Mucosa of stomach (tissue), 1 donor: Measurements from ENCODE around the gene TMEM170B.

Source experiments
- H3K27me3 ChIP-seq: one replicate; pipeline ENCODE4 v1.7.0; 2013; ENCODE audit warnings: mild to moderate bottlenecking, low read length; ENCODE audit not compliant: control insufficient read depth, insufficient read depth
- H3K36me3 ChIP-seq: one replicate; pipeline ENCODE4 v1.7.0; 2013; ENCODE audit warnings: low read length; ENCODE audit not compliant: control insufficient read depth, insufficient read depth
- H3K4me1 ChIP-seq: one replicate; pipeline ENCODE4 v1.7.0; 2013; ENCODE audit warnings: mild to moderate bottlenecking, low read length; ENCODE audit not compliant: control insufficient read depth, insufficient read depth
- H3K4me3 ChIP-seq: one replicate; pipeline ENCODE4 v1.7.0; 2013; ENCODE audit warnings: low read length
- H3K9ac ChIP-seq: one replicate; pipeline ENCODE4 v1.7.0; 2013; ENCODE audit warnings: mild to moderate bottlenecking, low read length, moderate library complexity
- H3K9me3 ChIP-seq: one replicate; pipeline ENCODE4 v1.7.0; 2013; ENCODE audit warnings: mild to moderate bottlenecking, low read length, moderate library complexity; ENCODE audit not compliant: control insufficient read depth
- donor health status: Pancreatic carcinoma.

Gene TMEM170B

GRCh38 chr6:11566609-11567008 lies 29.1 kb downstream of the TMEM170B start:
- H3K4me3 ChIP-seq, result no peak overlapping the region
- no peaks in the 10 kb centered on the region for H3K27me3 ChIP-seq
- no peaks in the 10 kb centered on the region for H3K4me1 ChIP-seq
- no peaks in the 10 kb centered on the region for H3K9me3 ChIP-seq
- H3K9ac ChIP-seq, result no peak overlapping the region
- no peaks in the 10 kb centered on the region for H3K36me3 ChIP-seq

DNA sequence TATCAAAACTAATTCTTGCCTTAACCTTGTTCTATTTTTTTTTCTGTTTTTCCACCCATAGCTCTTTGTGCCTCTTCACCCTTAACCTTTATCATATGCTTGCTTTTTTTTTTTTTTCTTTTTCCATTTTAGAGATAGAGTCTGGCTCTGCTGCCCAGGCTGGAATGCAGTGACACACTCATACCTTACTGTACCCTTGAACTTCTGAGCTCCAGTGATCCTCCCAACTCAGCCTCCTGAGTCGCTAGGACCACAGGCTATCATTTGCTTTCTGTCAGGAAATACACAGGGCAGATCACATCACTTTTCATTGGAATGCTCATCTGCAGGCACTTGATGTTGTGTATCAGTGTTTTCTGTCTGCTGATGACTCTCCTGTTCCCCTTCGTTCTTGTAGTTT lies 33.5 kb downstream of the TMEM170B start:
- Histone ChIP-seq H3K4me1 (no peaks in the 10 kb centered on the region), H3K4me3 (no peak overlapping the region), H3K36me3 (no peaks in the 10 kb centered on the region), H3K27me3 (no peaks in the 10 kb centered on the region), H3K9me3 (no peaks in the 10 kb centered on the region), H3K9ac (no peak overlapping the region)

GRCh38 chr6:11575408-11576033 lies 38.0 kb downstream of the TMEM170B start:
- no peaks in the 10 kb centered on the region for H3K27me3 ChIP-seq
- H3K9ac ChIP-seq, result no peak overlapping the region
- H3K4me3 ChIP-seq, result no peak overlapping the region
- H3K4me1 ChIP-seq, result no peaks in the 10 kb centered on the region
- H3K9me3 ChIP-seq, result no peaks in the 10 kb centered on the region
- H3K36me3 ChIP-seq, result no peaks in the 10 kb centered on the region

DNA sequence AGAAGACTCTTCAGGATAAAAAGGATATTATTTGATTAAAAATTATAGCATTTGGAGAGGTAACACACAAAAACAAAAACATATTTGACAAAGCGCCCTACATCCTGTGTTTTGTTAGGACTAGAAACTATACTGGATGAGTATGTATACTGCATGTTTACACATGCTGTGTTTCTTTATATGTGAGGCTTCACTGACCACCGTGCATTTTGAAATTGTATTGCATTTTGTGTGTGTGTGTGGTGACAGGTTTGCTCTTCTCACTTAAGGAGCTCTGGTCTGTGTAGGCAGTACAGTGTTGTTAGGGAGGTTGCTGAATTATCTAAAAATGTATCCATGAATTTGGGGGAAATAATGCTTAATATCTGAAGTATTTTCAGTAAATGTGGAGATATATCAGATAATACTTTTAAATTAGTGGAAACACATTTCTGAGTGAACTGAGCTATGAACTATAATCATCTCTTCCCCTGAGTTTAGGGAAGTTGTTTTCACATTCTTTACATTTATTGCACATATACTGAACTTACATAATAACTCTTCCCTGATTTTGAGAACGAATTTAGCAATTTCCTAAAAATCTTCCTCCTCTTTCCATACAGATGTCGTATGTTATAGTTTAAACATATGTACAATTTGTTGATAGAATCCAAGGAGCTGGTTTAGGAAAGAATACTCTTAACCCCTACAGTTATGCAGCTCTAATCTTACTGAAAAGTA lies 43.3 kb downstream of the TMEM170B start:
- H3K4me3 ChIP-seq, result no peak overlapping the region
- no peaks in the 10 kb centered on the region for H3K4me1 ChIP-seq
- no peak overlapping the region for H3K9ac ChIP-seq
- no peaks in the 10 kb centered on the region for H3K36me3 ChIP-seq
- no peaks in the 10 kb centered on the region for H3K27me3 ChIP-seq
- H3K9me3 ChIP-seq, result no peaks in the 10 kb centered on the region

- no peaks in the 10 kb centered on the region for H3K36me3 ChIP-seq
- no peaks in the 10 kb centered on the region for H3K4me1 ChIP-seq
- H3K4me3 ChIP-seq, result no peak overlapping the region
- no peak overlapping the region for H3K9ac ChIP-seq
- H3K9me3 ChIP-seq, result no peaks in the 10 kb centered on the region
- H3K27me3 ChIP-seq, result no peaks in the 10 kb centered on the region
Measured at GRCh38 chr6:11584244-11584643, 46.7 kb downstream of the TMEM170B start.

GRCh38 chr6:11585426-11586016 lies 48.0 kb downstream of the TMEM170B start:
- Histone ChIP-seq H3K9me3 (no peaks in the 10 kb centered on the region), H3K9ac (no peak overlapping the region), H3K36me3 (no peaks in the 10 kb centered on the region), H3K4me3 (no peak overlapping the region), H3K4me1 (no peaks in the 10 kb centered on the region), H3K27me3 (no peaks in the 10 kb centered on the region)

DNA sequence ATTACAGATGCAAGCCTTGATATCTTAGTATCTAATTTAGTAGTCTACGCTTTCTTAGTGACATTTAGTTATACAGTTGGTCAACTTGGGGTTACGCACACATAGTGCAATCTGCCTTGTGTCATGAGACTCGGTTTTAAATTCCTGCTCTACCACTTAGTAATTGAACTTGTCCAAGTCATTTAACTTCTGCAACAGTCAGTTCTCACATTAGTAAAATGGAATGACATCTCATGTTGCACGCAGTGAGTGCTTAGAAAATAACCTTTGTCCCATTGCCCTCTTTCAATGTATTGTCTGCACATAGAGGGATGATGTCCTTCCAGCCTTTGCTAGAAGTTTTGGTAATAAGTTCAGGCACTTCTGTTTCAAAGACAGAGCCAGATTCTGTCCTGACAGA lies 48.6 kb downstream of the TMEM170B start:
- Histone ChIP-seq H3K9ac (no peak overlapping the region), H3K36me3 (no peaks in the 10 kb centered on the region), H3K9me3 (no peaks in the 10 kb centered on the region), H3K27me3 (no peaks in the 10 kb centered on the region), H3K4me3 (no peak overlapping the region), H3K4me1 (no peaks in the 10 kb centered on the region)

- H3K4me3 ChIP-seq, result no peak overlapping the region
- no peaks in the 10 kb centered on the region for H3K27me3 ChIP-seq
- H3K4me1 ChIP-seq, result no peaks in the 10 kb centered on the region
- no peaks in the 10 kb centered on the region for H3K36me3 ChIP-seq
- H3K9me3 ChIP-seq, result no peaks in the 10 kb centered on the region
- no peak overlapping the region for H3K9ac ChIP-seq
Measured at GRCh38 chr6:11586536-11586935, 49.0 kb downstream of the TMEM170B start.

- no peaks in the 10 kb centered on the region for H3K9me3 ChIP-seq
Measured at GRCh38 chr6:11589261-11589660, 51.7 kb downstream of the TMEM170B start.

DNA sequence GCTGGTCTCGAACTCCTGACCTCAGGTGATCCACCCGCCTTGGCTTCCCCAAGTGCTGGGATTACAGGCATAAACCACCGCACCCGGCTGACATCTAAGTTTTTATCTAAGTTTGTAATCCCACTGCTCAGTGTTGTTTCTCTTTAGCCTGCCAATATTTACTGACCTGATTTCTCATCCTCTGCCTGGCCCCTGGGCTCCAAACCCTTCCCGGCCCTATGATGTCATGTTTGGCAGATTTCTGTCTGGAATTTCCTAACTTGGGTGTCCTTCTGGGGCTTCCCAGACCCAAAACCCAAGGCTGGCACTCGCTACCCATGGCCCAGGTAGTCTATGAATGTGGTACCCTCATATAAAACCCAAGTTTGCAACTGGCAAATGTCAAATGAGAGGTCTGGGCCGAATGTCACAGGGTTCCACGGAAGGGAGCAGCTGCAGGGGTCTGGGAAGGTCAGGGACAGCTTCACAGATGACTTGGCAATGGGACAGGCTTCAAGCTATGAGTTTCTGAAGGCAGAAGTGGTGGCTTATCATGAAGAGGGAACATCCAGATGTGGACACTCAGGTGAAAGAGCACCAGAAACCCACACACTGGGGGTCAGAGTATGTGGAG lies 54.9 kb downstream of the TMEM170B start:
- Histone ChIP-seq H3K9me3 (no peaks in the 10 kb centered on the region), H3K27me3 (no peaks in the 10 kb centered on the region), H3K9ac (no peak overlapping the region), H3K36me3 (no peaks in the 10 kb centered on the region), H3K4me1 (no peaks in the 10 kb centered on the region), H3K4me3 (no peak overlapping the region)

More at GRCh38 chr6:11589261-11589660, 51.7 kb downstream of the TMEM170B start:
- Histone ChIP-seq H3K27me3 (no peaks in the 10 kb centered on the region), H3K9ac (no peak overlapping the region), H3K4me3 (no peak overlapping the region), H3K4me1 (no peaks in the 10 kb centered on the region), H3K36me3 (no peaks in the 10 kb centered on the region)

DNA sequence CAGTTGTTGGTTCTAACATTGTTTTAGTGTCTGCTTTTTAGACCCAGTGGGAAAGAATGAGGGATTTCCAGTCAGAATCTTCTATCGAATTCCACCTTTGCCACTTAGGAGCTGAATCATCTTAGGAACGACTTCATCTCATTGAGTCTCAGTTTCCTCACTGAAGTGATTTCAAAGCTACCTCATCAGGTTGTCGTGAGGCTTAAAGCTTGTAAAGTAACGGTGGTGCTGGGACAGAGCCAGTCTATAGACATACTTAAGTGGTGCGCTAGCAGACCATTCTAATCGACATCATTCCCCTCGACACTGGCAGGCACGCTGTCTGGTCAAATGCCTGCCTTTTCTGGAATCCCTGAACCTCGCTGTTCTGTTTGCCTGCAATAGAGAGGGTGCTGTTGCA lies 55.5 kb downstream of the TMEM170B start:
- H3K4me1 ChIP-seq, result no peaks in the 10 kb centered on the region
- no peak overlapping the region for H3K9ac ChIP-seq
- no peaks in the 10 kb centered on the region for H3K9me3 ChIP-seq
- H3K36me3 ChIP-seq, result no peaks in the 10 kb centered on the region
- H3K27me3 ChIP-seq, result no peaks in the 10 kb centered on the region
- no peak overlapping the region for H3K4me3 ChIP-seq

DNA sequence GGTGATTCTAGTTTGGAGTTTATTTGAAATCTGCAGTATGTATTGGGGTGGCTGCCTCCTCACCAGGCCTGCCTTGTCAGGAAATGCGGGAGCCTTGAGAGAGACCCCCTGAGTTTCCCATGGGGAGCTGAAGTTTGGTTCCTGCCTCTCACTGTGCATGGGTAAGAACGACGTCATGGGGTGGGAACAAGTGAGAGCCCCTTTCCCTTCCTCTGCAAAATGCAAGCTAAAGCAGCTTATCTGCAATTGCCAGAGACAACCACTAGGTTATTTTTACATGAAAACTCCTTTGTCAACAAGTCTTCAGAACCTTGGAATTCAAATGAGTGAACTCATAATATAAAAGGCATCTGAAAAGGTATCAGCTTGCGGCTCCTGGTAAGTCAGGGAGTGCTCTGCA lies 58.4 kb downstream of the TMEM170B start:
- Histone ChIP-seq H3K4me1 (no peaks in the 10 kb centered on the region), H3K36me3 (no peaks in the 10 kb centered on the region), H3K9ac (no peak overlapping the region), H3K27me3 (no peaks in the 10 kb centered on the region), H3K4me3 (no peak overlapping the region), H3K9me3 (no peaks in the 10 kb centered on the region)
